Left colon (tissue), 2 donors: ENCODE data around the gene GREM1. TPM values are rescaled to one million over a fixed set of nuclear protein-coding genes. Genes with fewer than 3 reads are reported as not detected.

ENCODE experiments used
- ATAC-seq: fragments of 200-7000 bp; cut with Tn5 transposase; one replicate; pipeline ENCODE4 v1.9.1; 2020; ENCODE audit warnings: mild to moderate bottlenecking, moderate library complexity
- DNase-seq, 2 donors: peaks; one replicate each; pipeline ENCODE4 v3.0.0-alpha.2; 2020
- intact Hi-C, 2 donors: fragments of 100-400 bp; cut with DNase I in 1 of 2; cut with micrococcal nuclease in 1 of 2; formaldehyde crosslinking; loops; one replicate each; pipeline versions ENCODE4 v1.11.2 to v1.14.0; 2022; cut with DNase I, micrococcal nuclease
- total RNA-seq, 2 donors: library from RNA; stranded (reverse); fragmentation: NEBNext Ultra II Directional; extraction: Animal tissue kit (Norgen Biotek cat#: 25700); gene quantifications; one replicate each; pipeline ENCODE4 v1.2.1, GENCODE V29; 2021
- donor health status: DM: no; HTN: no; CAD: no.
- donor health status: DM: yes; HTN: yes; CAD: no.

The GREM1 gene
- total RNA-seq, 2 donors from 2014 or later = 13.7 to 46.0 TPM

- ATAC-seq = no peak
- intact Hi-C loops = no loop called here
Measured at GRCh38 chr15:32765236-32765635, 47.4 kb downstream of the GREM1 start.

GRCh38 chr15:32766101-32766500 lies 48.3 kb downstream of the GREM1 start:
- ATAC-seq (no peak), DNase-seq (no peak)
- intact Hi-C loops = no loop called here

More at GRCh38 chr15:32765236-32765635, 47.4 kb downstream of the GREM1 start:
- no peak for DNase-seq

- ATAC-seq (no peak), DNase-seq (no peak)
- intact Hi-C loops = no loop called here
Measured at GRCh38 chr15:32767236-32767635, 49.4 kb downstream of the GREM1 start.

- ATAC-seq = no peak
- intact Hi-C loops = no loop called here
- no peak for DNase-seq
Measured at GRCh38 chr15:32774022-32774421, 56.2 kb downstream of the GREM1 start.

- no peak for ATAC-seq
- intact Hi-C loops = no loop called here
- DNase-seq = no peak
Measured at GRCh38 chr15:32775103-32775502, 57.3 kb downstream of the GREM1 start.

GRCh38 chr15:32778391-32779176 lies 60.8 kb downstream of the GREM1 start:
- no peak for DNase-seq
- intact Hi-C loops = no loop called here
- no peak for ATAC-seq

- ATAC-seq = no peak
- no peak for DNase-seq
- intact Hi-C loops = no loop called here
Measured at GRCh38 chr15:32781781-32782180, 64.0 kb downstream of the GREM1 start.

- no peak for DNase-seq
- intact Hi-C loops = no loop called here
- no peak for ATAC-seq
Measured at GRCh38 chr15:32784581-32784980, 66.8 kb downstream of the GREM1 start.

GRCh38 chr15:32786906-32787305 lies 69.1 kb downstream of the GREM1 start:
- intact Hi-C loops = no loop called here
- no peak for DNase-seq
- no peak for ATAC-seq

GRCh38 chr15:32787949-32788348 lies 70.1 kb downstream of the GREM1 start:
- ATAC-seq (no peak), DNase-seq (no peak)
- intact Hi-C loops = no loop called here

- no peak for DNase-seq
- no peak for ATAC-seq
- intact Hi-C loops = no loop called here
Measured at GRCh38 chr15:32790352-32790999, 72.7 kb downstream of the GREM1 start.

- DNase-seq = no peak
- intact Hi-C loops = no loop called here
- no peak for ATAC-seq
Measured at GRCh38 chr15:32792436-32792835, 74.6 kb downstream of the GREM1 start.

Other genes starting within 250 kb of the GREM1 start
- gene GOLGA8N, start 124.5 kb upstream of the GREM1 start, total RNA-seq = 1 to 10 TPM; 2.9 to 3.9 TPM
- 10 to 100 TPM in 1 of 2 donors, 1 to 10 TPM in 1; 6.4 to 15.5 TPM for gene ARHGAP11A, start 102.5 kb upstream of the GREM1 start, total RNA-seq
- 1 to 10 TPM; 4.9 to 9.5 TPM for gene SCG5, start 76.3 kb upstream of the GREM1 start, total RNA-seq